Measurements from ENCODE around the gene CROCC.

The CROCC gene

DNA sequence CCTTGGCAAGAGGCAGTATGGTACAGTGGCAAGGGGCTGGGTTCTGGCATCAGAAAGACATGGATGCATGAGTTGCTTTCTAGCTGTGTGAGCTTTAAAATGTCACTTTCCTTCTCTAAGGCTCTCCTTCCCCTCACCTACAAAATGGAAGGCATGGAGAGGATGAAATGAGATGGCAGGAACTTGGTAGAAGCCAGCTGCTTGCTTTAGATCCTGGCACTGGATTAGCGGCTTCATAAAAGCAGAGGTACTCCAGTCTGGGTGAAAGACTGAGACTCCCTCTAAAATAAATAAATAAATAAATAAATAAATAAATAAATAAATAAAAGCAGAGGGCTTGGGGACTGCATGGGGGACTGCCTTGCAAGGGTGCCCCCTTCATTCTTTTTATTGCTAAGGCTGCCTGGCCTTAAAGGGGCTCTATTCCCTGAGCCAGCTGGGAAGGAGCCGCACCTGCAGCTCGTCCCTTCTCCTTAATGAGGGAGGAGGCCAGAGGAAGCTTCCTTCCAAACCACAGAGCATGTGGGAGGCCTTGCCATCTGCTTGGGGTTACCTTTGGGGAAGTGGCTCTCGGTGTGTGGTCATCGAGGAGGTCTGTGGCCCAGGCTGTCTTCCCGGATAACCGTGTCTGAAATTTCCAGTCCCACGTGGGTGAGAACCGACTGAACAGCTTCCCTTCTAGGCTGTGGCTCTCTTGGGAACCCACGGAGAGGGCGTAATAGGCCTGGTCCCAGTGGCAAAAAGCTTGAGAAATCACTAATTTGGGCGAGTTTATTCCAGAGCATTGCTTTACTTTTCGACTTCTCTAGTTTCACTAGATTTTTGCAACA is 92.0 kb downstream of the CROCC start:
- TF ChIP-seq CTCF (IDR thresholded peaks at IDR 0.05; ENCODE audit: borderline replicate concordance, control extremely low read depth, extremely low read depth, insufficient read depth, missing control alignments) = no peak
- in situ Hi-C loops (cut with MboI; ENCODE audit: low sequenced_read_pairs, unreplicated experiment) = no loop called here
- peak; percentile 30 for DNase-seq (ENCODE audit: low spot score)

- TF ChIP-seq CTCF (IDR thresholded peaks at IDR 0.05; ENCODE audit: borderline replicate concordance, control extremely low read depth, extremely low read depth, insufficient read depth, missing control alignments) = no peak
- no peak for DNase-seq (ENCODE audit: low spot score)
- in situ Hi-C loops (cut with MboI; ENCODE audit: low sequenced_read_pairs, unreplicated experiment) = no loop called here
Observed at GRCh38 chr1:17014671-17015567, 93.2 kb downstream of the CROCC start.

- in situ Hi-C loops (cut with MboI; ENCODE audit: low sequenced_read_pairs, unreplicated experiment) = no loop called here
- TF ChIP-seq CTCF (IDR thresholded peaks at IDR 0.05; ENCODE audit: borderline replicate concordance, control extremely low read depth, extremely low read depth, insufficient read depth, missing control alignments) = no peak
- no peak for DNase-seq (ENCODE audit: low spot score)
Observed at GRCh38 chr1:17016317-17016661, 94.6 kb downstream of the CROCC start.

DNA sequence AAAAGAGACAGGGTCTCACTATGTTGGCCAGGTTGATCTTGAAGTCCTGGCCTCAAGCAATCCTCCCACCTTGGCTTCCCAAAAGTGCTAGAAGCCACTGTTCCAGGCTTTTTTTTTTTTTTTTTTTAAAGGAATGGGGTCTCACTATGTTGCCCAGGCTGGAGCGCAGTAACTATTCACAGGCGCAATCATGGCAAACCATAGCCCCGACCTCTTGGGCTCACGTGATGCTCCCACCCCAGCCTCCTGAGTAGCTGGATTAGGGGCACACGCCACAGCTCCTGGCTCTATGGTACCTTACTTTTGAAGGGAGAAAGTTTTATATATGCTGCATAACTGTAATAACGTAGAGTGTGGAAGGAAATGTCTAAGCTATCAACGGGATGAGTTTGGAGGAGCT is 95.7 kb downstream of the CROCC start:
- no peak for TF ChIP-seq CTCF (IDR thresholded peaks at IDR 0.05; ENCODE audit: borderline replicate concordance, control extremely low read depth, extremely low read depth, insufficient read depth, missing control alignments)
- no peak for DNase-seq (ENCODE audit: low spot score)
- in situ Hi-C loops (cut with MboI; ENCODE audit: low sequenced_read_pairs, unreplicated experiment) = no loop called here

GRCh38 chr1:17018849-17019248 is 97.1 kb downstream of the CROCC start:
- DNase-seq (ENCODE audit: low spot score) = peak; percentile 38
- in situ Hi-C loops (cut with MboI; ENCODE audit: low sequenced_read_pairs, unreplicated experiment) = no loop called here
- TF ChIP-seq CTCF (IDR thresholded peaks at IDR 0.05; ENCODE audit: borderline replicate concordance, control extremely low read depth, extremely low read depth, insufficient read depth, missing control alignments) = no peak

GRCh38 chr1:17020502-17020901 is 98.8 kb downstream of the CROCC start:
- no peak for TF ChIP-seq CTCF (IDR thresholded peaks at IDR 0.05; ENCODE audit: borderline replicate concordance, control extremely low read depth, extremely low read depth, insufficient read depth, missing control alignments)
- in situ Hi-C loops (cut with MboI; ENCODE audit: low sequenced_read_pairs, unreplicated experiment) = no loop called here
- no peak for DNase-seq (ENCODE audit: low spot score)

Data from GM13976 (cell line).